Vagina (tissue), 2 donors: ENCODE results near the gene GPR158. TPM values are rescaled to one million over a fixed set of nuclear protein-coding genes. Genes with fewer than 3 reads are reported as not detected.

ENCODE experiments used
- DNase-seq, 2 donors: peaks; one replicate each; pipeline ENCODE4 v3.0.0-alpha.2; 2017; ENCODE audit errors: extremely low spot score in 2 of 2
- H3K27ac ChIP-seq: fragments of 200-600 bp; sonication (generic); one replicate; pipeline ENCODE4 v1.5.1; 2019
- H3K27me3 ChIP-seq: fragments of 200-600 bp; sonication (generic); one replicate; pipeline ENCODE4 v1.5.1; 2019
- H3K36me3 ChIP-seq, 2 donors: fragments of 200-600 bp; sonication (generic); one replicate each; pipeline ENCODE4 v1.5.1; 2017 to 2019
- H3K4me1 ChIP-seq: fragments of 200-600 bp; sonication (generic); one replicate; pipeline ENCODE4 v1.5.1; 2019
- H3K4me3 ChIP-seq, 2 donors: fragments of 200-600 bp; sonication (generic); 1 replicate in 1 of 2; 2 replicates in 1 of 2; pipeline ENCODE4 v1.5.1; 2016 to 2019
- H3K9me3 ChIP-seq: fragments of 200-600 bp; sonication (generic); one replicate; pipeline ENCODE4 v1.5.1; 2019
- POLR2A ChIP-seq, 2 donors: fragments of 450-650 bp; IDR thresholded peaks; one replicate each; pipeline ENCODE4 v1.6.1; 2017; ENCODE audit warnings: antibody characterized with exemption in 2 of 2, mild to moderate bottlenecking in 2 of 2, moderate library complexity in 2 of 2
- POLR2AphosphoS5 ChIP-seq, 2 donors: sonication (generic); formaldehyde crosslinking; IDR thresholded peaks; one replicate each; pipeline ENCODE4 v1.9.0; 2017; ENCODE audit warnings: antibody characterized with exemption in 2 of 2, mild to moderate bottlenecking in 2 of 2, low read depth in 1 of 2; ENCODE audit not compliant: insufficient read depth in 1 of 2
- intact Hi-C: fragments of 100-400 bp; cut with DNase I; formaldehyde crosslinking; loops from one replicate; pipeline ENCODE4 v1.15.1; 2023
- total RNA-seq: library from RNA; depleted of rRNA; stranded (reverse); fragments of >200 nt; gene quantifications from one replicate; pipeline ENCODE4 v1.2.3, GENCODE V29; 2016
- TF ChIP-seq, protein P1 (sequence below), 3 experiments: fragments of 450-650 bp in 2 of 3; fragments of 200-600 bp in 1 of 3; sonication (generic) in 1 of 3; IDR thresholded peaks; one replicate each; pipeline ENCODE4 v1.5.1; 2017 to 2019; ENCODE audit warnings: antibody characterized with exemption in 3 of 3, mild to moderate bottlenecking in 2 of 3, moderate library complexity in 2 of 3

The GPR158 gene
- total RNA-seq, 1 donor from 2014 or later, result 0.49 TPM

DNA sequence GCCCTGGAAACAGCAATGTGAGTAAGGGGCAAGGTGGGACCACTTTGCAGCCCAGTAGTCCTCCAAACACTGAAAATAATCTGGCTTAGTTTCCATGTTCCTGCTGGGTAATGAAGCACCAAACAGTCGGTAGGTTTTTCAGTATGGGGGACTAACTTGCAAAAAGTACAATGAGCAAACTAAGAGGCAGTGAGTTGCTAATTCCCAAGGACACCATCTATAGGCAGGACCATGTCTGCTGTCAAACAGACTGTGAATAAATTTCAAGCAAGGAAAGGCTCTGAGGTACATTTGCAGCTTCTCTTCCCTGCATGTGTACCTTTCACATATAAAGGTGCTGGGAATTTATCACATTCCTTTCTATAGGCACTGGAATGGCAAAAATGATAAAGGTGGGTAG, 327.7 kb downstream of the GPR158 start:
- H3K4me1 ChIP-seq, result no peaks in the 10 kb centered on the region
- no peak for DNase-seq
- no peaks in the 10 kb centered on the region for H3K27me3 ChIP-seq
- H3K9me3 ChIP-seq, result no peaks in the 10 kb centered on the region
- no peak overlapping the region for H3K27ac ChIP-seq
- H3K4me3 ChIP-seq, result no peak overlapping the region
- intact Hi-C loops, result no loop called here
- no peaks in the 10 kb centered on the region for H3K36me3 ChIP-seq
- TF ChIP-seq POLR2AphosphoS5 (IDR thresholded peaks at IDR 0.05; ENCODE audit: insufficient read depth in 1 of 2, low read depth in 1 of 2) (no peak), POLR2A (IDR thresholded peaks at IDR 0.05) (no peak)
- TF ChIP-seq, protein P1, sequence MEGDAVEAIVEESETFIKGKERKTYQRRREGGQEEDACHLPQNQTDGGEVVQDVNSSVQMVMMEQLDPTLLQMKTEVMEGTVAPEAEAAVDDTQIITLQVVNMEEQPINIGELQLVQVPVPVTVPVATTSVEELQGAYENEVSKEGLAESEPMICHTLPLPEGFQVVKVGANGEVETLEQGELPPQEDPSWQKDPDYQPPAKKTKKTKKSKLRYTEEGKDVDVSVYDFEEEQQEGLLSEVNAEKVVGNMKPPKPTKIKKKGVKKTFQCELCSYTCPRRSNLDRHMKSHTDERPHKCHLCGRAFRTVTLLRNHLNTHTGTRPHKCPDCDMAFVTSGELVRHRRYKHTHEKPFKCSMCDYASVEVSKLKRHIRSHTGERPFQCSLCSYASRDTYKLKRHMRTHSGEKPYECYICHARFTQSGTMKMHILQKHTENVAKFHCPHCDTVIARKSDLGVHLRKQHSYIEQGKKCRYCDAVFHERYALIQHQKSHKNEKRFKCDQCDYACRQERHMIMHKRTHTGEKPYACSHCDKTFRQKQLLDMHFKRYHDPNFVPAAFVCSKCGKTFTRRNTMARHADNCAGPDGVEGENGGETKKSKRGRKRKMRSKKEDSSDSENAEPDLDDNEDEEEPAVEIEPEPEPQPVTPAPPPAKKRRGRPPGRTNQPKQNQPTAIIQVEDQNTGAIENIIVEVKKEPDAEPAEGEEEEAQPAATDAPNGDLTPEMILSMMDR (IDR thresholded peaks at IDR 0.05), result no peak

DNA sequence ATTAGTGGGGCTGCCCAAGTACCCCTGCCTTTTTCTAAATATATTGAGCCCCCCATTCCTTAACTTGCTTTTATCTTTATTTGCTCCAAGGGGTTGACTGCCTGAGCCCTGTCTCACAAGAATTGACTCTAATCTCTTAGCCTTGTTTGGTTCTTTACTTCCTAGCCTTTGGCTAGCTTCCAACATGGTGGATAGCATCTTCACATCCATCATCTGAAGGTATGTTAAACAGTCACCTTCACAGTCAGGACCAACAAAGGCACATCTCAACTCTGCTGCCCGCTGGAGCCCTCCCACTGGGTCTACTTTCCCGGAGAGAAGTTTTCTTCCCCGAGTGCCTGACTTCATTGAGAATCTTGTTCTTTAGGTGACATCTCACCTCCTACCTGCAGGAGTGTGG, 329.5 kb downstream of the GPR158 start:
- no peaks in the 10 kb centered on the region for H3K27me3 ChIP-seq
- no peak for DNase-seq
- H3K4me3 ChIP-seq, result no peak overlapping the region
- H3K9me3 ChIP-seq, result no peaks in the 10 kb centered on the region
- H3K27ac ChIP-seq, result no peak overlapping the region
- intact Hi-C loops, result no loop called here
- no peaks in the 10 kb centered on the region for H3K36me3 ChIP-seq
- no peak for TF ChIP-seq POLR2A (IDR thresholded peaks at IDR 0.05)
- TF ChIP-seq POLR2AphosphoS5 (IDR thresholded peaks at IDR 0.05; ENCODE audit: insufficient read depth in 1 of 2, low read depth in 1 of 2), result no peak
- TF ChIP-seq, protein P1 (IDR thresholded peaks at IDR 0.05), result no peak
- no peaks in the 10 kb centered on the region for H3K4me1 ChIP-seq

DNA sequence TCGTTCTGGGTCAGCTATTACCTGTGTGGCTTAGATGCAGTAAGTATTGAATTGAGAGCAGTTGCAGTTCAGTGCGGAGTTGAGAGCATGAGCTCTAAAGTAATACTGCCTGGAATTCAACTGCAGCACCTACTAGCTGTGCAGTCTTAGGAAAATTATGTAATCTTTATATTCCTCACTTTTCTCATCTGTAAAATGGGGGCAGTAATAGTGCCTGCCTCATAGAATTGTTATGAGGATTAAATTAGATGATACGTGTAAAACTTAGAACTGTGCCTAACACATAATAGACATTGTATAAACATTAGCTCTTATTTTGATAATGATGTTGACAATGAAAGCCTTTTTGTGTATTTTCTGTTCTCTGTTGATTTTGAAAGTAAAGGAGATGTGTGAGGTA, 330.0 kb downstream of the GPR158 start:
- intact Hi-C loops, result no loop called here
- TF ChIP-seq POLR2A (IDR thresholded peaks at IDR 0.05) (no peak), POLR2AphosphoS5 (IDR thresholded peaks at IDR 0.05; ENCODE audit: insufficient read depth in 1 of 2, low read depth in 1 of 2) (no peak)
- TF ChIP-seq, protein P1 (IDR thresholded peaks at IDR 0.05), result no peak
- no peaks in the 10 kb centered on the region for H3K4me1 ChIP-seq

DNA sequence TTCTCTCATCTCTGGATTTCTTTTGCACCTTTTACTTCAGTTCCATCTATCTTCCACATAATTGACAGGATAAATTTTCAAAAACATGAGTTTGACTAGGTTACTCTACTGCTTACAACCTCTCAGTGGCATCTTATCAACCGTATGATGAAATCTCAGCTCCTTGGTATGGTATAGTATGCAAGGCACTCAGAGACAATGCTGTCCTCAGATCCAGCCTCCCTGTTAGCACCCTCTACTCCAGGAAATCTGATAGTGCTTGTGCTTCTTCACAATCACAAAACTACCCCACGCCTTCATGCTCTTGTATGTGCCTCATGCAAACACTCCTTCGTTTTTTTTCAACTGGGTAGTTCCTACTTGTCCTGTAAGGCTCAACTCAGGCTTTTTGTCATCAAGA, 330.7 kb downstream of the GPR158 start:
- intact Hi-C loops, result no loop called here
- no peaks in the 10 kb centered on the region for H3K36me3 ChIP-seq
- no peaks in the 10 kb centered on the region for H3K9me3 ChIP-seq
- no peaks in the 10 kb centered on the region for H3K27me3 ChIP-seq
- no peak for DNase-seq
- no peak overlapping the region for H3K4me3 ChIP-seq
- TF ChIP-seq POLR2A (IDR thresholded peaks at IDR 0.05) (no peak), POLR2AphosphoS5 (IDR thresholded peaks at IDR 0.05; ENCODE audit: insufficient read depth in 1 of 2, low read depth in 1 of 2) (no peak)
- TF ChIP-seq, protein P1 (IDR thresholded peaks at IDR 0.05), result no peak
- H3K27ac ChIP-seq, result no peak overlapping the region
- H3K4me1 ChIP-seq, result no peaks in the 10 kb centered on the region

More for the DNA sequence above, 330.0 kb downstream of the GPR158 start:
- DNase-seq, result no peak
- Histone ChIP-seq H3K36me3 (no peaks in the 10 kb centered on the region), H3K9me3 (no peaks in the 10 kb centered on the region), H3K4me3 (no peak overlapping the region), H3K27ac (no peak overlapping the region), H3K27me3 (no peaks in the 10 kb centered on the region)

DNA sequence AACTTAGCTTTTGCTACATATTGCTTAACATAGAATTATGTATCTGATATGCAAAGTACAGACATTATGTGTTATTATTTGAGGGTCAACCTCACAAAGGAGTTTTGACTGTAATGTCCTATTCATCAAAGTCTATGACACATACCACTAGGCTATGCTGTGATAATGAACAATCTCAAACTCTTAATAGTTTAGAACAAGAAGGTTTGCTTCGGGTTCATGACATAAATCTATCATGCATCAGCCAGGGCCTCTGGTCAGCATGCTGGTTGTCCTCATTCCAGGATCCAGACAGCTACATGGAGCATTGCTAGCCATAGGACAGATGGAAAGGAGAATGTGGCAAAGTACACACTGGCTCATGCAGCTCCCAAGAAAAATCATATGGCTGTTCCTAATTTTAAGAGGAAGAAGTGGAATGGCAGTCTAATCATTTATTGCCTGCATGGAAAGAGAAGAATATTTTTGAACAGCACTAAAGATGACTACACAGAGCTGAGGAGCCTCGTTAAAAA, 332.1 kb downstream of the GPR158 start:
- DNase-seq, result no peak
- H3K27ac ChIP-seq, result no peak overlapping the region
- no peaks in the 10 kb centered on the region for H3K36me3 ChIP-seq
- no peaks in the 10 kb centered on the region for H3K4me1 ChIP-seq
- intact Hi-C loops, result no loop called here
- no peak for TF ChIP-seq POLR2AphosphoS5 (IDR thresholded peaks at IDR 0.05; ENCODE audit: insufficient read depth in 1 of 2, low read depth in 1 of 2)
- TF ChIP-seq, protein P1 (IDR thresholded peaks at IDR 0.05), result no peak
- no peak for TF ChIP-seq POLR2A (IDR thresholded peaks at IDR 0.05)
- no peak overlapping the region for H3K4me3 ChIP-seq
- no peaks in the 10 kb centered on the region for H3K9me3 ChIP-seq
- H3K27me3 ChIP-seq, result no peaks in the 10 kb centered on the region
